Adrenal gland (tissue), 12 donors: ENCODE data around the gene KCP. TPM values are rescaled to one million over a fixed set of nuclear protein-coding genes. Genes with fewer than 3 reads are reported as not detected.
A peak's percentile ranks its signal among the peaks of the same experiment; 100 is the strongest.

Experiments
- DNase-seq, 7 donors: peaks; one replicate each; pipeline ENCODE4 v3.0.0-alpha.2; 2019 to 2020
- H3K27ac ChIP-seq, 5 donors: fragments of 200-600 bp; sonication (generic) in 4 of 5; 1 replicate in 3 of 5; 2 replicates in 2 of 5; pipeline versions ENCODE4 v1.5.1 to v1.8.0; 2016 to 2020; ENCODE audit warnings: mild to moderate bottlenecking in 1 of 5
- H3K27me3 ChIP-seq: fragments of 200-600 bp; 2 replicates; pipeline ENCODE4 v1.8.0; 2021
- H3K36me3 ChIP-seq, 2 donors: fragments of 200-600 bp; replicated peaks in 1 of 2; 1 replicate in 1 of 2; 2 replicates in 1 of 2; pipeline versions ENCODE4 v1.5.1 to v1.8.0; 2018 to 2022
- H3K4me1 ChIP-seq, 2 donors: fragments of 200-600 bp; replicated peaks in 1 of 2; 1 replicate in 1 of 2; 2 replicates in 1 of 2; pipeline versions ENCODE4 v1.5.1 to v1.8.0; 2018 to 2021
- H3K4me3 ChIP-seq, 4 donors: fragments of 200-600 bp; sonication (generic) in 3 of 4; one replicate each; pipeline ENCODE4 v1.5.1; 2016 to 2018
- H3K9me3 ChIP-seq, 3 donors: fragments of 200-600 bp; sonication (generic) in 1 of 3; replicated peaks in 1 of 3; 1 replicate in 2 of 3; 2 replicates in 1 of 3; pipeline versions ENCODE4 v1.5.1 to v1.8.0; 2016 to 2021
- POLR2A ChIP-seq, 2 donors: fragments of 450-650 bp; IDR thresholded peaks; one replicate each; pipeline ENCODE4 v1.6.1; 2017; ENCODE audit warnings: antibody characterized with exemption in 2 of 2, mild to moderate bottlenecking in 2 of 2, moderate library complexity in 1 of 2
- WGBS, 4 donors: extraction: QIAGEN DNeasy Blood & Tissue Kit in 2 of 4; methylation state at CpG; one replicate each; pipeline versions ENCODE4 v1.1.5 to v1.1.7; 2013 to 2017; 5-methylcytosine and 5-hydroxymethylcytosine counted together
- intact Hi-C, 2 donors: fragments of 100-400 bp; cut with DNase I; formaldehyde crosslinking; loops; one replicate each; pipeline versions ENCODE4 v1.14.1 to v1.15.0; 2022 to 2023
- polyA plus RNA-seq, 3 donors: library from polyadenylated mRNA; stranded (reverse); fragments of 200-250 nt in 2 of 3; fragments of 350-450 nt in 1 of 3; fragmentation: Illumina TruSeq in 1 of 3; extraction: RNeasy Lipid Tissue Mini Kit (QIAGEN cat#74804) in 1 of 3; gene quantifications; one replicate each; pipeline ENCODE4 v1.2.3, GENCODE V29; 2013 to 2014
- total RNA-seq, 9 donors: library from RNA; depleted of rRNA in 4 of 9; stranded (reverse); fragments of >200 nt in 4 of 9; fragments of 120-200 nt in 1 of 9; fragmentation: NEBNext Ultra II Directional in 1 of 9; extraction: Animal tissue kit (Norgen Biotek cat#: 25700) in 1 of 9; gene quantifications; one replicate each; pipeline versions ENCODE4 v1.1.0 to v1.2.4, GENCODE V29; 2013 to 2023
- TF ChIP-seq, protein P1 (sequence below), 6 experiments: fragments of 450-650 bp in 4 of 6; fragments of 200-600 bp in 2 of 6; sonication (generic) in 1 of 6; IDR thresholded peaks; 1 replicate in 5 of 6; 2 replicates in 1 of 6; pipeline versions ENCODE4 v1.5.1 to v1.8.0; 2016 to 2021; ENCODE audit warnings: antibody characterized with exemption in 6 of 6, mild to moderate bottlenecking in 2 of 6, moderate library complexity in 1 of 6
- donor health status: healthy with polysubstance abuse.
- donor health status: Bipolar disorder and iron deficiency.
- donor health status: DM: yes; HTN: yes; CAD: no.
- donor health status: DM: no; HTN: no; CAD: no.
- donor health status: DM: no; HTN: no; CAD: no.
- donor health status: DM: yes; HTN: yes; CAD: no.

KCP gene
- total and polyA plus RNA-seq, 12 donors = 0.11 to 8.0 (median 0.37) TPM; not detected in 3

DNA sequence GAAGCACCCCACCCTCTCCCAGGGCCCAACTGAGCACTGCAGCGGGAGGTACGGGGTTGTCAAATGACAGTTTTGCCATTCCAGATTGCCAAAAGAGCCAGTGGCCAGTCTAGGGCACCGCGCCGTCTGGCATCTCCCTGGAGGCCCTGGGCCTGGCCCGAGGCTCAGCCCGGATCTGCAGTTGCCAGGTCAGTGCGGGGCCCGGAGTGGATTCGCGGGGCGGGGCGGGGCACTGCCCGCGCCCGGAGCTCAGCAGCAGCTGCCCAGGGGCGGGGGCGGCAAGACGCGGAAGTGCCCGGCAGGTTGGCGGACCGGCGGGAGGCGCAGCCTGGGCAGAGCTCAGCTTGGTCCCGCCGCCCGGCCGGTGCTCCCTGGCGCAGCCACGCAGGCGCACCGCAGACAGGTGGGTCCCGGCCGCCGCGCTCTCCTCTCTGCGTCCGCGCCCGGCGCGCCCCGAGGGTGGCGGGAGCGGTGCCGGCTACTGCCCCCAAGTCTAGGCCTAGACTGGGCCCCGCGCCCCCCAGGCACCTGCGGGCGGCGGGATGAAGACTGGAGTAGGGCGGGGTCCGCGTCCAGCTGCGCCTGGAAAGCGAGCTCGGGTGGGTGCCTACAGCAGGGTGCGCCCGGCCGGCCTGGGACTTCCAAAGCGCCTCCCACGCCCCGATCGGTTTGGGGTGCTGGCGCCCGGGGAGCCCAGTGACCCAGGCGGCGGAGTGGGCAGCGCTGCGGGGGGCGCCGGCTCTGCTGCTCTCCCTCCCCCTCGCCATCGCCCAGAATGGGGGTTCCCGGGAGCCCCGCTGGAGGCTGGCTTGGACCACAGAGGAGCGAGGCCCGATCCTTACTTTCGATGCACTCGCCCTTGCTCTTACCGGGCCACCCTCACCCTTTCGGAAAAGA is 27.4 kb upstream of the KCP start, which contains the start of gene IRF5:
TSS of gene IRF5 (plus strand) at position 281 of the 897 bp plus-strand sequence. CDS start 4,155 bp downstream, outside the sequence.
- Histone ChIP-seq H3K36me3 (no peaks in the 10 kb centered on the region), H3K4me3 (peak within 1 kb of the TSS; percentile 11 to 66 (median 42)), H3K9me3 (no peaks in the 10 kb centered on the region), H3K27ac (peak within 1 kb of the TSS in 3 of 5 donors; percentile 60 to 76 (median 64)), H3K27me3 (no peaks in the 10 kb centered on the region), H3K4me1 (peaks cover 3 to 7% of the 10 kb centered on the region in 2 donors)
- intact Hi-C loops = no loop called here
- 0 to 2% (median 2%) methylated on average over 17 to 83 of the region's 83 CpGs for WGBS, 4 donors
- TF ChIP-seq, protein P1, sequence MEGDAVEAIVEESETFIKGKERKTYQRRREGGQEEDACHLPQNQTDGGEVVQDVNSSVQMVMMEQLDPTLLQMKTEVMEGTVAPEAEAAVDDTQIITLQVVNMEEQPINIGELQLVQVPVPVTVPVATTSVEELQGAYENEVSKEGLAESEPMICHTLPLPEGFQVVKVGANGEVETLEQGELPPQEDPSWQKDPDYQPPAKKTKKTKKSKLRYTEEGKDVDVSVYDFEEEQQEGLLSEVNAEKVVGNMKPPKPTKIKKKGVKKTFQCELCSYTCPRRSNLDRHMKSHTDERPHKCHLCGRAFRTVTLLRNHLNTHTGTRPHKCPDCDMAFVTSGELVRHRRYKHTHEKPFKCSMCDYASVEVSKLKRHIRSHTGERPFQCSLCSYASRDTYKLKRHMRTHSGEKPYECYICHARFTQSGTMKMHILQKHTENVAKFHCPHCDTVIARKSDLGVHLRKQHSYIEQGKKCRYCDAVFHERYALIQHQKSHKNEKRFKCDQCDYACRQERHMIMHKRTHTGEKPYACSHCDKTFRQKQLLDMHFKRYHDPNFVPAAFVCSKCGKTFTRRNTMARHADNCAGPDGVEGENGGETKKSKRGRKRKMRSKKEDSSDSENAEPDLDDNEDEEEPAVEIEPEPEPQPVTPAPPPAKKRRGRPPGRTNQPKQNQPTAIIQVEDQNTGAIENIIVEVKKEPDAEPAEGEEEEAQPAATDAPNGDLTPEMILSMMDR (IDR thresholded peaks at IDR 0.05) = no peak
- peak in 1 of 2 donors; percentile 17 for TF ChIP-seq POLR2A (IDR thresholded peaks at IDR 0.05)
- DNase-seq = peak; percentile 45 to 59 (median 51)

DNA sequence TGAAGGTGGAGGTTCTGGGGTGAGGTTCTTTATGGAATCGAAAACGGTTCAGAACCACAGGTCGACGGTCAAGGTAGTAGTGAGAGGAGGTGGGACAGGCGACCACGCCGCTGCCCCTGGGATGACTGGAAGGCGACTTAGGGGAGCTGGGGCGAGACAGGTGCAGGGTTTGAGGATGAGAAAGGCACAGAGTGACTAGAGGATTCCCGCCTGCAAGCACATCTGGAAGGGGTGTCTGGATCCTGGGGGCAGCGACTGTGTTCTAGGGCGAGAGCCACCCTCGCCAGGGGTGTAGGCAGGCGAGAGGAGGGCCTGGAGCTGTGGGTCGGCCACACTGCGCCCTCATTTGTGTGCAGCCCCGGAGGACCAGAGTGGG is 26.8 kb upstream of the KCP start:
- intact Hi-C loops = no loop called here
- no peaks in the 10 kb centered on the region for H3K9me3 ChIP-seq
- no peaks in the 10 kb centered on the region for H3K27me3 ChIP-seq
- DNase-seq = no peak
- H3K4me1 ChIP-seq = peaks cover 3 to 7% of the 10 kb centered on the region in 2 donors
- H3K4me3 ChIP-seq = peak overlapping the region in 1 of 4 donors; percentile 66
- WGBS, 4 donors = 66 to 83% (median 68%) methylated on average over 13 to 17 of the region's 17 CpGs
- H3K36me3 ChIP-seq = no peaks in the 10 kb centered on the region
- peak overlapping the region in 1 of 5 donors; percentile 60 for H3K27ac ChIP-seq
- TF ChIP-seq, protein P1 (IDR thresholded peaks at IDR 0.05) = no peak
- no peak for TF ChIP-seq POLR2A (IDR thresholded peaks at IDR 0.05)

DNA sequence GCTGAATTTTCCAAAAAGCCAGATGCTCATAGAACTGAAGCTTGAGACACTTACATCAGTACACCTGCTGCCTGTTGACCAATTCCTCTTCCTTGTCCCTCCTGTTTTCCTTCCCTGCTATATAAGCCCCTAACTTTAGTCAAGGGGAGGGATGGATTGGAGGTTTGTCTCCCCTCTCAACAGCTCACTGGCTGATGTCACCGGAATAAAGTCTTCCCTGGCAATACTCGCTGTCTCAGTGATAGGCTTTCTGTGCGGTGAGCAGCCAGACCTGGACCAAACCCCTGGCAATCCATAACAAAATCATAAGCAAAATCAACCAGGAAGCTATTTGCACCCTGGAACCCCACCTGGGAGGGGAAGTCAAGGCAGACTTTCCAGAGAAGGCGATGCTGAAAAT is 26.3 kb upstream of the KCP start:
- Histone ChIP-seq H3K27ac (no peak overlapping the region), H3K9me3 (no peaks in the 10 kb centered on the region), H3K4me1 (peaks cover 3 to 7% of the 10 kb centered on the region in 2 donors), H3K27me3 (no peaks in the 10 kb centered on the region), H3K36me3 (no peaks in the 10 kb centered on the region), H3K4me3 (no peak overlapping the region)
- TF ChIP-seq, protein P1 (IDR thresholded peaks at IDR 0.05) = no peak
- TF ChIP-seq POLR2A (IDR thresholded peaks at IDR 0.05) = no peak
- no peak for DNase-seq
- 89 to 97% (median 91%) methylated on average over 4 of the region's 4 CpGs for WGBS, 4 donors
- intact Hi-C loops = no loop called here

DNA sequence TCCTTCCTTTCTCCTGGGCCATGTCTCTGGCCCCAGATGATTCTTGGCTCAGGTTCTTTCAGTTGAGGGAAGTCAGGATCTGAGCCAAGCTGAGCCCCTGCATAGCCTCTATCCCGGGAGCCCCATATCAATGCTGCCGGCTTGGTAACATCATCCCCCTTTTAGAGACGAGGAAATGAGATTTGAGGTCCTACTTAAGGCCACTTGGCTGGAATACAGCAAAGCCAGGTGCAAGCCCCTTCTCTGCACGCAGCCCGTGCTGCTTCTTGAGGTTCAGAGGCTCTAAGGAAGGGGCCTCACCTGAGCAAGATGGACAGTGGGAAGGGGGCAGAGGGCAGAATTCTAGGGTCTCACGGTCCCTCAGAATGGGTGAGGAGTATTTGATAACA is 24.8 kb upstream of the KCP start:
- H3K36me3 ChIP-seq = no peaks in the 10 kb centered on the region
- peak overlapping the region in 2 of 5 donors; percentile 24 to 69 for H3K27ac ChIP-seq
- no peaks in the 10 kb centered on the region for H3K27me3 ChIP-seq
- H3K9me3 ChIP-seq = no peaks in the 10 kb centered on the region
- peak in 1 of 7 donors; percentile 11 for DNase-seq
- 54 to 68% (median 61%) methylated on average over 5 to 6 of the region's 6 CpGs for WGBS, 4 donors
- H3K4me1 ChIP-seq = peaks cover 3 to 7% of the 10 kb centered on the region in 2 donors
- H3K4me3 ChIP-seq = no peak overlapping the region
- TF ChIP-seq, protein P1 (IDR thresholded peaks at IDR 0.05) = no peak
- no peak for TF ChIP-seq POLR2A (IDR thresholded peaks at IDR 0.05)
- intact Hi-C loops = no loop called here
